A673 (cell line): ENCODE results near the gene SDF4. TPM values are rescaled to one million over a fixed set of nuclear protein-coding genes. Genes with fewer than 3 reads are reported as not detected.

Experiments
- BruUV-seq: library from RNA; stranded (reverse); fragments of 400-500 nt; replicated peaks from 2 replicates; lab custom pipeline; 2021; lab: Mats Ljungman, UMichigan
- CTCF ChIA-PET: fragments of 300-600 bp; sonication (Branson Sonifier 250); formaldehyde crosslinking; loops from one replicate; lab custom pipeline; 2022; ENCODE audit warnings: antibody characterized with exemption; lab: Charles Lee
- POLR2A ChIA-PET: fragments of 300-600 bp; sonication (Branson Sonifier 250); formaldehyde crosslinking; loops from one replicate; lab custom pipeline; 2022; ENCODE audit warnings: antibody characterized with exemption; ENCODE audit not compliant: low non-redundant PET; lab: Charles Lee
- DNase-seq: peaks from one replicate; pipeline ENCODE4 v3.0.0-alpha.2; 2015; ENCODE audit warnings: low spot score
- H3K27ac ChIP-seq: fragments of 200-600 bp; sonication (generic); 2 replicates; pipeline ENCODE4 v1.5.1; 2016; ENCODE audit warnings: mixed run types, low read depth, mild to moderate bottlenecking, mixed read lengths, antibody characterized with exemption, low read length; ENCODE audit not compliant: poor library complexity, severe bottlenecking
- H3K27me3 ChIP-seq: fragments of 200-600 bp; sonication (generic); replicated peaks from 2 replicates; pipeline ENCODE4 v1.6.1; 2017; ENCODE audit warnings: mixed run types, low read depth, mild to moderate bottlenecking, mixed read lengths, antibody characterized with exemption, low read length; ENCODE audit not compliant: insufficient read depth, poor library complexity
- H3K36me3 ChIP-seq: fragments of 200-600 bp; sonication (generic); 2 replicates; pipeline ENCODE4 v1.6.1; 2016; ENCODE audit warnings: mixed run types, mild to moderate bottlenecking, mixed read lengths, antibody characterized with exemption, low read length; ENCODE audit not compliant: insufficient read depth, poor library complexity, severe bottlenecking
- H3K4me1 ChIP-seq: fragments of 200-600 bp; sonication (generic); 2 replicates; pipeline ENCODE4 v1.6.1; 2017; ENCODE audit warnings: mixed run types, mild to moderate bottlenecking, mixed read lengths, antibody characterized with exemption, low read length; ENCODE audit not compliant: insufficient read depth, poor library complexity, severe bottlenecking
- H3K4me3 ChIP-seq: fragments of 200-600 bp; sonication (generic); 2 replicates; pipeline ENCODE4 v1.5.1; 2016; ENCODE audit warnings: low read depth, mixed run types, mild to moderate bottlenecking, mixed read lengths, low read length; ENCODE audit not compliant: poor library complexity, severe bottlenecking
- H3K9me3 ChIP-seq: fragments of 200-600 bp; sonication (generic); 2 replicates; pipeline ENCODE4 v1.6.1; 2016; ENCODE audit warnings: mixed run types, low read depth, mild to moderate bottlenecking, mixed read lengths, antibody characterized with exemption, low read length; ENCODE audit not compliant: poor library complexity, severe bottlenecking
- EZH2 ChIP-seq: fragments of 200-600 bp; sonication (generic); IDR thresholded peaks from 2 replicates; pipeline ENCODE4 v1.6.1; 2017; ENCODE audit warnings: borderline replicate concordance, low read depth, mild to moderate bottlenecking, mixed read lengths, antibody characterized with exemption, low read length; ENCODE audit not compliant: poor library complexity, severe bottlenecking
- intact Hi-C: fragments of 100-400 bp; cut with micrococcal nuclease; formaldehyde crosslinking; loops from one replicate; pipeline ENCODE4 v1.10.0; 2022; ENCODE audit not compliant: unreplicated experiment
- total RNA-seq: library from RNA; stranded (reverse); gene quantifications from 2 replicates; pipeline ENCODE4 v1.2.3, GENCODE V29; 2021
- TF ChIP-seq, protein P1 (sequence below): fragments of 300-800, 200-600 bp; sonication (generic); conservative IDR thresholded peaks from 2 replicates; pipeline ENCODE4 v1.5.1; 2017; ENCODE audit warnings: low read depth, mild to moderate bottlenecking, antibody characterized with exemption, low read length, moderate library complexity, mixed read lengths

SDF4 gene
- total RNA-seq, 1 experiment from 2014 or later, result 133 TPM

DNA sequence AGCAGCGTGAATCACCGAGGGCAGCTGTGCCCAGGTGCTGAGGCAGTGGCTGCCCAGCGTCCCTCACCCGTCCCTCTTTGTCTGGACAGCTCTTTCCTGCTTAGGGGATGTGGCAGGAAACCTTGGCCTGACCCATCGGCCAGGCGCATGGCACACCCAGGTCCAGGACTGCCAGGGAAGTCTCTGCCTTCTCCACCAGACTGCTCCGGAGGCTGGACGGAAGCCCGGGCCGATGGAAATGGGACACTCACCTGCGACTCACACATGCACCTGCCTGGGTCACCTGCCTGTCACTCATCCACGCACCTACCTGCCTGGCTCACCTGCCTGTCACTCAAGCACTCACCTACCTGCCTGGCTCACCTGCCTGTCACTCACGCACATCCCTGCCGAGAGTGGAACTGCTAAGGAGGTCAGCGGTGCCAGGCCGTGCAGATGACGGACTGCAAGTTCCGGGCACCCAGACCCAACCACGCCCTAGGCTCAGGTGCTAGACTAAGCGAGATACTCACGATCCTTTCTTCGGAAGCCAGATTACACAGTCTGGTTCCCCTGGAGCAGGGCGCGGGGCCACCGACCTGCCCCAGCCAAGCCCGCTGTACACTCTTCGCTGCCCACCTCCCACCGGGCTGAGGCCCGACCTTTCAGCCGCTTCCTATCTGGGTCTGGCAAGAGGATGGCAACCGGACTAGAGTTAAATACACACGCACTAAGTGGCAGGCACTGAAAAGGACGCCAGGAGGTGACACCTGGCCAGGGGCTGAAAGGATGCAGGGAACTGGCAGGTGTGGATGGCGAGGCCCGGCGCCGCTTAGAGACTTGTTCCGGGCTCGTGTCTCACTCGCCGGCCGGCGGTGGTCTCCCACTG lies 40.8 kb upstream of the SDF4 start:
- Histone ChIP-seq H3K27ac (peak overlapping the region; percentile 93), H3K4me3 (peak overlapping the region; percentile 86), H3K27me3 (no peaks in the 10 kb centered on the region), H3K4me1 (peaks cover 8% of the 10 kb centered on the region), H3K36me3 (peaks cover 15% of the 10 kb centered on the region), H3K9me3 (no peaks in the 10 kb centered on the region)
- POLR2A ChIA-PET, result no interaction called here
- DNase-seq, result no peak
- TF ChIP-seq, protein P1, sequence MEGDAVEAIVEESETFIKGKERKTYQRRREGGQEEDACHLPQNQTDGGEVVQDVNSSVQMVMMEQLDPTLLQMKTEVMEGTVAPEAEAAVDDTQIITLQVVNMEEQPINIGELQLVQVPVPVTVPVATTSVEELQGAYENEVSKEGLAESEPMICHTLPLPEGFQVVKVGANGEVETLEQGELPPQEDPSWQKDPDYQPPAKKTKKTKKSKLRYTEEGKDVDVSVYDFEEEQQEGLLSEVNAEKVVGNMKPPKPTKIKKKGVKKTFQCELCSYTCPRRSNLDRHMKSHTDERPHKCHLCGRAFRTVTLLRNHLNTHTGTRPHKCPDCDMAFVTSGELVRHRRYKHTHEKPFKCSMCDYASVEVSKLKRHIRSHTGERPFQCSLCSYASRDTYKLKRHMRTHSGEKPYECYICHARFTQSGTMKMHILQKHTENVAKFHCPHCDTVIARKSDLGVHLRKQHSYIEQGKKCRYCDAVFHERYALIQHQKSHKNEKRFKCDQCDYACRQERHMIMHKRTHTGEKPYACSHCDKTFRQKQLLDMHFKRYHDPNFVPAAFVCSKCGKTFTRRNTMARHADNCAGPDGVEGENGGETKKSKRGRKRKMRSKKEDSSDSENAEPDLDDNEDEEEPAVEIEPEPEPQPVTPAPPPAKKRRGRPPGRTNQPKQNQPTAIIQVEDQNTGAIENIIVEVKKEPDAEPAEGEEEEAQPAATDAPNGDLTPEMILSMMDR, result no peak
- TF ChIP-seq EZH2, result no peak
- BruUV-seq, result no TSS peak
- intact Hi-C loops, result no loop called here
- CTCF ChIA-PET, result no interaction called here

DNA sequence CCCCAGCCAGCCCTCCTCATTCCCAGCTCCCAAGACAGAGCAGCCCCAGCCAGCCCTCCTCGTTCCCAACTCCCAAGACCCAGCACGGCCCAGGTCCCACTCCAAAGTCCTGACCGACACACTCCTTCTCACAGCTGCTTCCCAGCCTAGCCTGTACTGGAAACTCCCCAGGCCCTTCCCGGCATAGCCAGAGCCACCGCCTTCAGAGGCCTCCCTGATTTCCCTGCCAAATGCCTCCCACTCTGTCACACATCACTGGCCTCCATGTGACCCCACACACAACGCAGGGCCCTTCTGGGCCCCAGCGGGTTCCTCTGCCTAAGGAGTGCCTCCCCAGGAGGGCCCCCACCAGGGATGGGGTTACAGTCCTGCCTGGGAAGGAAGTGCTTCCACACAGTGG lies 39.0 kb upstream of the SDF4 start:
- intact Hi-C loops, result no loop called here
- BruUV-seq, result no TSS peak
- no peak for TF ChIP-seq EZH2
- TF ChIP-seq, protein P1, result no peak
- Histone ChIP-seq H3K36me3 (peaks cover 20% of the 10 kb centered on the region), H3K27ac (peak overlapping the region; percentile 37), H3K4me3 (no peak overlapping the region), H3K27me3 (no peaks in the 10 kb centered on the region), H3K9me3 (no peaks in the 10 kb centered on the region), H3K4me1 (peaks cover 8% of the 10 kb centered on the region)
- no peak for DNase-seq
- ChIA-PET POLR2A (no interaction called here), CTCF (no interaction called here)

DNA sequence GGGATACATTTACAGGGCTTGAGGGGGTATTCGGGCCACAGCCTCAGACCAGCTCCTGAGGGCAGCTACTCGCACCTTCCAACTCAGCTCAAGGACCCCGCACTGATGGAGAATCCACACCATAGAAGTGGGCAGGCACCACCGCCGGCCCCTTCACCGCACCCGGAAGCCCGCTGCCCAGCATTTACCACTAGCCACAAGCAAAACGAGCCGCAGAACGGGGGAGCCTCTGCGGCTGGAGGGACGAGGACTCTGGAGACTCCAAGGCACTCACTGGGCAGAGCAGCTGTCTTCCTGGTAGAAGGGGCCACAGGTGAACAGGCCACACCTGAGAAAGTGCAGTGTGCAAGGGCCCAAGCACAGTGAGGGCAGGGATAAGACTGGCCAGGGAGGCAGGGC lies 36.5 kb upstream of the SDF4 start:
- ChIA-PET POLR2A (no interaction called here), CTCF (no interaction called here)
- H3K9me3 ChIP-seq, result no peaks in the 10 kb centered on the region
- intact Hi-C loops, result no loop called here
- H3K4me1 ChIP-seq, result peaks cover 5% of the 10 kb centered on the region
- H3K36me3 ChIP-seq, result peaks cover 37% of the 10 kb centered on the region
- H3K27ac ChIP-seq, result no peak overlapping the region
- no peak overlapping the region for H3K4me3 ChIP-seq
- TF ChIP-seq EZH2, result no peak
- TF ChIP-seq, protein P1, result no peak
- no peak for DNase-seq
- no TSS peak for BruUV-seq
- H3K27me3 ChIP-seq, result no peaks in the 10 kb centered on the region
